ENCODE results near the gene MAPRE2.

DNA sequence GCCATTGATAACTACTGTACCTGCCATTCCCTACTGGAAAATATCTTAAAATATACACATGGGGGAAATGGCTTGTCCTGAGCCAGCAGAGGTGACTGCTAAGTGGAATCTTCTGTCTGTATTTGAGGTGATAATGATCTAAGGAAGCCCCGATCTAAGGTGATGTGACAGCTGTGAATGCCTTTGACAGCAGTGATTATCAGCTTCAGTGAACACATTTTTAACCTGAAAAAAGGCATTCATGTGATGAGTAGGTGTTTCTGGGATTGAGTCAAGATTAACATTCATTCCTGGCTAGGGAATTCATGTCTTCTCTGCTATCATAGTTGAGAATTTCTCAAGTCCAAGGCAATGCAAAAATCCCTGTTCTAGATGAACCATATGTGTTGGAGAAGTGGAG is 9.1 kb upstream of the MAPRE2 start:
- no peak for TF ChIP-seq CTCF (IDR thresholded peaks at IDR 0.05)
- no peak for TF ChIP-seq POLR2AphosphoS5 (IDR thresholded peaks at IDR 0.05)
- TF ChIP-seq POLR2A (IDR thresholded peaks at IDR 0.05) = no peak

All from upper lobe of left lung (tissue), 4 donors.